SK-N-SH (cell line): ENCODE results near the gene FCHO1. TPM values are rescaled to one million over a fixed set of nuclear protein-coding genes. Genes with fewer than 3 reads are reported as not detected.

Source experiments
- CTCF ChIA-PET: fragments of 300-600, 350-600 bp; formaldehyde crosslinking; extraction: SDS; loops from one replicate; lab custom pipeline; 2021; lab: Yijun Ruan, JAX
- POLR2A ChIA-PET: fragments of 350-600 bp; sonication (Branson Sonifier 250); formaldehyde crosslinking; extraction: SDS; loops from one replicate; lab custom pipeline; 2020; ENCODE audit warnings: antibody characterized with exemption, inconsistent platforms; lab: Yijun Ruan, JAX
- DNase-seq: peaks from one replicate; pipeline ENCODE4 v3.0.0; 2012
- H2AFZ ChIP-seq: fragments of 200-600 bp; sonication (generic); 2 replicates; pipeline ENCODE4 v1.8.1; 2016; ENCODE audit warnings: antibody characterized with exemption, mild to moderate bottlenecking, low read depth
- H3F3A ChIP-seq: fragments of 200-600 bp; sonication (generic); replicated peaks from 2 replicates; pipeline ENCODE3; 2016; ENCODE audit warnings: antibody characterized with exemption, mild to moderate bottlenecking; ENCODE audit not compliant: insufficient read depth
- H3K27ac ChIP-seq, 2 experiments: fragments of 200-500 bp in 1 of 2; fragments of 200-600 bp in 1 of 2; sonication (Bioruptor generic) in 1 of 2; sonication (generic), shearing (Covaris generic) in 1 of 2; 2 replicates each; pipeline versions ENCODE4 v1.5.1 to v1.6.1; 2014 to 2016; ENCODE audit warnings: low read depth in 2 of 2, inconsistent platforms in 1 of 2, low read length in 1 of 2, mild to moderate bottlenecking in 1 of 2, mixed read lengths in 1 of 2
- H3K27me3 ChIP-seq: fragments of 200-600 bp; sonication (generic), shearing (Covaris generic); 2 replicates; pipeline ENCODE4 v1.6.1; 2016; ENCODE audit warnings: mixed run types; ENCODE audit not compliant: insufficient read depth
- H3K36me3 ChIP-seq, 2 experiments: fragments of 200-500 bp in 1 of 2; fragments of 200-600 bp in 1 of 2; sonication (Bioruptor generic) in 1 of 2; sonication (generic) in 1 of 2; replicated peaks in 1 of 2; 2 replicates each; pipeline versions ENCODE3 to v1.5.1; 2014 to 2016; ENCODE audit warnings: low read length in 1 of 2, mild to moderate bottlenecking in 1 of 2; ENCODE audit not compliant: insufficient read depth in 2 of 2, control insufficient read depth in 1 of 2
- H3K4me1 ChIP-seq, 2 experiments: fragments of 200-500 bp in 1 of 2; fragments of 200-600 bp in 1 of 2; sonication (Bioruptor generic) in 1 of 2; sonication (generic), shearing (Covaris generic) in 1 of 2; 2 replicates each; pipeline versions ENCODE4 v1.5.1 to v1.6.1; 2014 to 2016; ENCODE audit warnings: low read depth in 1 of 2, low read length in 1 of 2, mixed run types in 1 of 2; ENCODE audit not compliant: insufficient read depth in 2 of 2, control insufficient read depth in 1 of 2
- H3K4me2 ChIP-seq: fragments of 200-600 bp; sonication (generic), shearing (Covaris generic); 2 replicates; pipeline ENCODE4 v1.6.1; 2017; ENCODE audit warnings: mixed run types
- H3K4me3 ChIP-seq, 2 experiments: fragments of 200-500 bp in 1 of 2; fragments of 200-600 bp in 1 of 2; sonication (Bioruptor generic) in 1 of 2; sonication (generic), shearing (Covaris generic) in 1 of 2; 2 replicates each; pipeline versions ENCODE4 v1.5.1 to v1.8.1; 2014 to 2016; ENCODE audit warnings: low read depth in 2 of 2, inconsistent platforms in 1 of 2, low read length in 1 of 2, mild to moderate bottlenecking in 1 of 2, mixed read lengths in 1 of 2, moderate library complexity in 1 of 2
- H3K79me2 ChIP-seq: fragments of 200-600 bp; sonication (generic); 2 replicates; pipeline ENCODE4 v1.8.1; 2017; ENCODE audit warnings: mild to moderate bottlenecking; ENCODE audit not compliant: insufficient read depth
- H3K9ac ChIP-seq: fragments of 200-600 bp; sonication (generic); 2 replicates; pipeline ENCODE4 v1.6.1; 2017; ENCODE audit warnings: mixed run types
- H3K9me2 ChIP-seq: fragments of 200-600 bp; sonication (generic); 2 replicates; pipeline ENCODE4 v1.6.1; 2017; ENCODE audit warnings: mixed run types
- H3K9me3 ChIP-seq: fragments of 200-600 bp; sonication (generic); 2 replicates; pipeline ENCODE4 v1.6.1; 2017; ENCODE audit warnings: mixed run types, mild to moderate bottlenecking, moderate library complexity
- H4K20me1 ChIP-seq: fragments of 200-600 bp; sonication (generic); 2 replicates; pipeline ENCODE4 v1.6.1; 2017; ENCODE audit warnings: mild to moderate bottlenecking, mixed run types; ENCODE audit not compliant: insufficient read depth
- CTCF ChIP-seq: fragments of 200-600 bp; sonication (generic); IDR thresholded peaks from 2 replicates; pipeline ENCODE4 v1.6.1; 2017; ENCODE audit warnings: antibody characterized with exemption, mild to moderate bottlenecking, moderate library complexity
- EP300 ChIP-seq, 2 experiments: IDR thresholded peaks; 2 replicates each; pipeline versions ENCODE4 v1.4.0 to v1.6.1; 2012; ENCODE audit warnings: borderline replicate concordance in 1 of 2, low read depth in 1 of 2, low read length in 1 of 2
- EZH2phosphoT487 ChIP-seq: fragments of 200-600 bp; sonication (generic); IDR thresholded peaks from 2 replicates; pipeline ENCODE4 v1.6.1; 2017; ENCODE audit warnings: low read depth, mixed run types, mild to moderate bottlenecking, antibody characterized with exemption, moderate library complexity, borderline replicate concordance
- FOSL2 ChIP-seq: IDR thresholded peaks from 2 replicates; pipeline ENCODE4 v1.4.0; 2012; ENCODE audit warnings: low read depth, mild to moderate bottlenecking, moderate library complexity, borderline replicate concordance
- FOXM1 ChIP-seq: IDR thresholded peaks from 2 replicates; pipeline ENCODE4 v1.4.0; 2012; ENCODE audit warnings: low read depth, mild to moderate bottlenecking
- GABPA ChIP-seq: IDR thresholded peaks from 2 replicates; pipeline ENCODE4 v1.4.0; 2012; ENCODE audit warnings: low read depth, mild to moderate bottlenecking
- GATA2 ChIP-seq: sonication (generic); formaldehyde crosslinking; IDR thresholded peaks from 2 replicates; pipeline ENCODE4 v1.5.0; 2020; ENCODE audit warnings: mild to moderate bottlenecking, missing genetic modification reagents
- MXI1 ChIP-seq: IDR thresholded peaks from 2 replicates; pipeline ENCODE4 v1.6.1; 2012; ENCODE audit warnings: mild to moderate bottlenecking, low read depth, low read length, improper control_type of control experiment
- POLR2AphosphoS5 ChIP-seq: IDR thresholded peaks from 2 replicates; pipeline ENCODE4 v1.6.1; 2012; ENCODE audit warnings: low read depth, low read length
- RCOR1 ChIP-seq: fragments of 150-350 bp; IDR thresholded peaks from 2 replicates; pipeline ENCODE4 v1.6.1; 2017; ENCODE audit warnings: antibody characterized with exemption, low read length
- SIN3A ChIP-seq: IDR thresholded peaks from 2 replicates; pipeline ENCODE4 v1.6.1; 2012; ENCODE audit warnings: low read depth, mild to moderate bottlenecking, low read length, moderate library complexity, borderline replicate concordance
- YY1 ChIP-seq: IDR thresholded peaks from 2 replicates; pipeline ENCODE4 v1.4.0; 2012; ENCODE audit warnings: low read depth, mild to moderate bottlenecking
- ZBTB33 ChIP-seq: IDR thresholded peaks from 2 replicates; pipeline ENCODE4 v1.4.0; 2012; ENCODE audit warnings: low read depth, borderline replicate concordance
- WGBS: methylation state at CpG from one replicate; pipeline ENCODE4 v1.1.6; 2017; ENCODE audit warnings: low lambda C conversion rate; 5-methylcytosine and 5-hydroxymethylcytosine counted together
- polyA plus RNA-seq, 3 experiments: library from polyadenylated mRNA; depleted of rRNA; stranded (reverse); fragments of >200 nt; gene quantifications; 2 replicates each; pipeline ENCODE4 v1.2.3, GENCODE V29; 2012

FCHO1 gene
- polyA plus RNA-seq, 1 of the 3 experiments (the other 2 are of a cell fraction): 0.71 TPM

- DNase-seq: peak; percentile 69
- no peak overlapping the region for H3K9ac ChIP-seq
- no peaks in the 10 kb centered on the region for H4K20me1 ChIP-seq
- H3K9me3 ChIP-seq: no peaks in the 10 kb centered on the region
- ChIA-PET CTCF (interaction anchor here (0.7 to 1.2 kb wide), 5 partner anchors 8 to 53 kb away, joined by 3 to 5 read pairs (median 3); no protein-coding TSS in a partner anchor), POLR2A (interaction anchor here (0.5 to 1.0 kb wide), 2 partner anchors 11 to 57 kb away, joined by 4 read pairs; no protein-coding TSS in a partner anchor)
- no peaks in the 10 kb centered on the region for H3K79me2 ChIP-seq
- peaks cover 3 to 6% of the 10 kb centered on the region in 2 experiments; a peak in 2 of 4 replicates for H3K4me1 ChIP-seq
- WGBS: 21% methylated on average over 12 of the region's 12 CpGs
- no peaks in the 10 kb centered on the region; the same call in 1 of the 2 replicates for H3K27me3 ChIP-seq
- H2AFZ ChIP-seq: no peak overlapping the region
- H3K4me3 ChIP-seq: no peak overlapping the region
- no peak overlapping the region for H3K4me2 ChIP-seq
- no peak overlapping the region for H3K27ac ChIP-seq
- no peaks in the 10 kb centered on the region for H3K9me2 ChIP-seq
- no peaks in the 10 kb centered on the region for H3F3A ChIP-seq
- TF ChIP-seq MXI1 (peak; percentile 31; the same call in 1 of the 2 replicates), CTCF (no peak), EP300 (IDR thresholded peaks at IDR 0.05; ENCODE audit: borderline replicate concordance in 1 of 2, low read depth in 1 of 2, low read length in 1 of 2) (peak in 1 of 2 experiments; percentile 47; a peak in 1 of 4 replicates), GATA2 (CRISPR knock-in tag) (peak; percentile 91), RCOR1 (peak; percentile 62)
- no peaks in the 10 kb centered on the region for H3K36me3 ChIP-seq
Observed at GRCh38 chr19:17802137-17802858, 51.0 kb downstream of the FCHO1 start.

GRCh38 chr19:17803264-17803896, 52.1 kb downstream of the FCHO1 start:
- no peaks in the 10 kb centered on the region for H3K9me2 ChIP-seq
- H3K9me3 ChIP-seq: no peaks in the 10 kb centered on the region
- POLR2A ChIA-PET: interaction anchor here (0.5 to 1.0 kb wide), 2 partner anchors 10 to 56 kb away, joined by 4 read pairs; no protein-coding TSS in a partner anchor
- H4K20me1 ChIP-seq: no peaks in the 10 kb centered on the region
- H2AFZ ChIP-seq: no peak overlapping the region
- H3K79me2 ChIP-seq: no peaks in the 10 kb centered on the region
- H3K4me1 ChIP-seq: peaks cover 0 to 4% of the 10 kb centered on the region in 2 experiments; a peak in 1 of 4 replicates
- H3K27me3 ChIP-seq: no peaks in the 10 kb centered on the region; the same call in 1 of the 2 replicates
- 59% methylated on average over 14 of the region's 14 CpGs for WGBS
- CTCF ChIA-PET: interaction anchor here (1.0 to 1.3 kb wide), 4 partner anchors 9 to 99 kb away, joined by 3 read pairs; no protein-coding TSS in a partner anchor
- H3K27ac ChIP-seq: no peak overlapping the region
- H3F3A ChIP-seq: no peaks in the 10 kb centered on the region
- no peak overlapping the region for H3K4me3 ChIP-seq
- no peak for DNase-seq
- H3K9ac ChIP-seq: no peak overlapping the region
- no peak overlapping the region for H3K4me2 ChIP-seq
- no peaks in the 10 kb centered on the region for H3K36me3 ChIP-seq
- TF ChIP-seq MXI1: no peak
- no peak for TF ChIP-seq GABPA
- no peak for TF ChIP-seq POLR2AphosphoS5
- TF ChIP-seq FOXM1: no peak
- no peak for TF ChIP-seq FOSL2
- no peak for TF ChIP-seq SIN3A
- no peak for TF ChIP-seq YY1
- no peak for TF ChIP-seq ZBTB33
- no peak for TF ChIP-seq GATA2 (CRISPR knock-in tag)
- no peak for TF ChIP-seq EP300 (IDR thresholded peaks at IDR 0.05; ENCODE audit: borderline replicate concordance in 1 of 2, low read depth in 1 of 2, low read length in 1 of 2)
- no peak for TF ChIP-seq RCOR1
- no peak for TF ChIP-seq EZH2phosphoT487
